Brain microvascular endothelial cell (primary cell): ENCODE measurements around the gene MEAF6.
"Not testable (repeated sequence)": the region's sequence is repeated elsewhere in the genome, so short reads cannot be mapped to it uniquely, and the experiment has no call there.

Experiments used
- DNase-seq: peaks from one replicate; pipeline ENCODE4 v3.0.0-alpha.2; 2020
- H3K27ac ChIP-seq: fragments of 250-450 bp; sonication (Bioruptor Pico); 2 replicates; pipeline ENCODE4 v1.5.1; 2020; ENCODE audit warnings: mild to moderate bottlenecking, moderate library complexity
- H3K27me3 ChIP-seq: fragments of 250-450 bp; sonication (Bioruptor Pico); replicated peaks from 2 replicates; pipeline ENCODE4 v1.5.1; 2020; ENCODE audit warnings: mild to moderate bottlenecking
- H3K36me3 ChIP-seq: fragments of 250-450 bp; sonication (Bioruptor Pico); replicated peaks from 2 replicates; pipeline ENCODE4 v1.5.1; 2020; ENCODE audit warnings: mild to moderate bottlenecking
- H3K4me3 ChIP-seq: 2 replicates; pipeline ENCODE4 v1.5.1; 2011; ENCODE audit warnings: low read depth, mild to moderate bottlenecking, control low read depth, low read length, moderate library complexity
- CTCF ChIP-seq: IDR thresholded peaks from 2 replicates; pipeline ENCODE4 v1.5.1; 2011; ENCODE audit warnings: low read depth, mild to moderate bottlenecking, moderate library complexity, low read length, control low read depth, inconsistent platforms; ENCODE audit errors: missing control alignments
- in situ Hi-C: cut with HindIII; loops from 2 replicates; pipeline ENCODE4 v1.10.0; 2017; ENCODE audit warnings: low sequenced_read_pairs, low pct_ligation_motif_present

MEAF6 gene

GRCh38 chr1:37514350-37515184 lies at the start of gene MEAF6:
Gene MEAF6, minus strand, starts transcription at chr1:37514766. Its CDS starts 20 bp downstream, at chr1:37514746.
- DNase-seq, result peak; percentile 62
- in situ Hi-C loops, result no loop called here
- Histone ChIP-seq H3K4me3 (peak within 1 kb of the TSS; percentile 64), H3K27me3 (no peaks in the 10 kb centered on the region), H3K36me3 (peaks cover 16% of the 10 kb centered on the region), H3K27ac (peak within 1 kb of the TSS; percentile 66)
- peak; percentile 31 for TF ChIP-seq CTCF

GRCh38 chr1:37562984-37563383 lies 48.4 kb upstream of the MEAF6 start:
- Histone ChIP-seq H3K36me3 (peaks cover 41% of the 10 kb centered on the region), H3K27ac (no peak overlapping the region), H3K27me3 (no peaks in the 10 kb centered on the region), H3K4me3 (no peak overlapping the region)
- TF ChIP-seq CTCF, result no peak
- in situ Hi-C loops, result no loop called here
- no peak for DNase-seq

- Histone ChIP-seq H3K4me3 (no peak overlapping the region), H3K27me3 (no peaks in the 10 kb centered on the region), H3K36me3 (peaks cover 25% of the 10 kb centered on the region), H3K27ac (no peak overlapping the region)
- in situ Hi-C loops, result no loop called here
- TF ChIP-seq CTCF, result peak; percentile 75
- peak; percentile 20 for DNase-seq
These were observed 46.9 kb upstream of the MEAF6 start for GRCh38 chr1:37561133-37562132.

GRCh38 chr1:37560401-37561132 lies 46.0 kb upstream of the MEAF6 start:
- DNase-seq, result no peak
- in situ Hi-C loops, result no loop called here

GRCh38 chr1:37559957-37560379 lies 45.4 kb upstream of the MEAF6 start:
- in situ Hi-C loops, H3K4me3 ChIP-seq, DNase-seq, H3K27me3 ChIP-seq, H3K27ac ChIP-seq: not testable (repeated sequence)
- peaks cover 11% of the 10 kb centered on the region for H3K36me3 ChIP-seq

More at GRCh38 chr1:37560401-37561132, 46.0 kb upstream of the MEAF6 start:
- peaks cover 17% of the 10 kb centered on the region for H3K36me3 ChIP-seq
- H3K4me3 ChIP-seq, result no peak overlapping the region
- no peaks in the 10 kb centered on the region for H3K27me3 ChIP-seq
- no peak for TF ChIP-seq CTCF
- no peak overlapping the region for H3K27ac ChIP-seq
